Ureter (tissue), 1 donor: Measurements from ENCODE around the gene TBC1D2B. TPM values are rescaled to one million over a fixed set of nuclear protein-coding genes. Genes with fewer than 3 reads are reported as not detected.
A peak's percentile ranks its signal among the peaks of the same experiment; 100 is the strongest.

Source experiments
- DNase-seq: peaks from one replicate; pipeline ENCODE4 v3.0.0-alpha.2; 2020; ENCODE audit warnings: low spot score
- total RNA-seq: library from RNA; stranded (reverse); gene quantifications from one replicate; pipeline ENCODE4 v1.2.4, GENCODE V29; 2023
- donor health status: DM: yes; HTN: yes; CAD: no.

The TBC1D2B gene
- total RNA-seq, 1 donor from 2014 or later: 103 TPM

DNA sequence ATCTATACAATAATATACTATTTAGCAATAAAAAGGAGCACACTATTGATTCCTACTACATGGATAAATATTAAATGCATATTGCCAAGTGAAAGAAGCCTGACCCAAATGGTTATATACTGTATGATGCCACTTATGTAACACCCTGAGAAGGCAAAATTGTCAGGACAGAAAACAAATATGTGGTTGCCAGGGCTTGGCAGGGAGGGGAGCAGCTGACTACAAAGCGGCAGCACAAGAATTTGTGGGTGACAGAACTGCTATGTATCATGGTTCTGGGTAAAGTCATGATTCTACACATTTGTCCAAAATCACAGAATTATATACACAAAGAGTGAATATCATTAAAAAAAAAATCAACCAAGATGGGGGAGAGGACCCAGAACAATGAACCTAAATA, 22.5 kb downstream of the TBC1D2B start:
- DNase-seq: no peak

DNA sequence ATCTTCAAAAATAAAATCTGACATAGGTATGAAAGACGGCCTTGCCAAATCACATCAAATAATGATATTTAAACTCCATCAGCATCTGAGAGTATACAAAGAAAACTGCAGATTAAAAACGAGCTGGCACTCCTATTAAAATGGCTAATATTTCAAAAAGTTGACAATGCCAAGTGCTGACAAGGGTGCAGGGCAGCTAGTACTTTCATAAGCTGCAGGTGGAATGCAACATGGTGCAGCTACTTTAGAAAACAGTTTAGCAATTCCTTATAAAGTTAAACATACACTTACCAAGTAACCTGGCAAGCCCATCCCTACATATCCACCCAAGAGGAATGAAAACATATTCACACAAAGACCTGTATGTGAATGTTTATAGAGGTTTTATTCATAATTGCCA, 23.0 kb downstream of the TBC1D2B start:
- DNase-seq: no peak

GRCh38 chr15:78052545-78052944, 25.0 kb downstream of the TBC1D2B start:
- no peak for DNase-seq

GRCh38 chr15:78052001-78052401, 25.5 kb downstream of the TBC1D2B start:
- no peak for DNase-seq

GRCh38 chr15:78051596-78051995, 25.9 kb downstream of the TBC1D2B start:
- DNase-seq: no peak

DNA sequence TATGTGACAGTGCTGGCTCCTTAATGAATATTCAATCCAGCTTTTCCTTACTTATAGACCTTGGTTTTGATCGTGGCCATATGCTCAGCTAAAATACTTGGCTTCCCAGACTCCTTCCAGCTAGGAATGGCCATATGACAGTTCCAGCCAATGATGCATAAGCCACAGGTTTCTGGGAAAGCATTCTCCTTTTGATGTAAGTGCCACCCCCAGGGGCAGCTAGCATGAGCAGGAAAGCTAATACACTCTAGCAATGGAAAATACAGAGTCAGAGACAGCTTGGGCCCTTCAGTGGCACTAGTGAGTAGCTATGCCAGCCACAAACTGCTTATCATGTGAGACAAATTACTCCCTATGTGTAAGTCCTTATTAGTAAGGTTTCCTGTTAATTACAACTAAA, 26.7 kb downstream of the TBC1D2B start:
- DNase-seq: no peak

GRCh38 chr15:78050441-78050809, 27.1 kb downstream of the TBC1D2B start:
- DNase-seq: no peak

DNA sequence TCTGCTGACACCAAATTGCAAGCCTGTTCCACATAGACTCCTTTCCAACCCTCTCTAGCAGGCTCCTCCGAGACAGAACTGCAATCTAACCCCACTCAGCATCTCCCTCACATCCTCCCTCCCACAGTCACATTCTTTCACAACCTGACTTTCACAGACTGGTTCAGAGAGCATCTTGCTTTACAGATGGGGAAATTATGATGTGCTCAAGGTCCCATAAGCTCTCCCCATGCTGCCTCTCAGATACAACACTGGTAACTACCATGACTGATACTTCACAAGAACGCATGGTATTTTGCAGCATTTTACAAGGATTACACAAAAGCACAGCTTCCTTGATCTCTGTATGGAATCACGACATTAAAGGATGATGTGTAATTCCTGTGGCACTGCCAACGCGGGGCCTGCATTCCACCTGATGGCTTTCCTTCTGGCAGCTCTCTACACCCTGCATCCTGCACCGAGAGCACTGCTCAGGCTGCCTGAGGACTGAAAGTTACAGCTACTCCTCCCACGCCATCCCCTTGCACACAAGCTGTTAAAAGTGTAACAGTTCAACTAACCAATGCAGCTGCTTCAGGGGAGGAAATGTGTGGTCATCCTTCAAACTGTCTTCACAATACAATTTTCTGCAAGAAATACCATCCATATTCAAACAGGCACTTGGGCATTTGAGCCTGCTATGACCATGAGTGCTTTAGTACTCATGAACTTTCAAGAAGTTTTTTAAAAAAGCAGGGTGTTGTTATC, 27.6 kb downstream of the TBC1D2B start:
- DNase-seq: no peak

GRCh38 chr15:78048628-78048920, 28.9 kb downstream of the TBC1D2B start:
- DNase-seq: no peak

- DNase-seq: no peak
Observed at GRCh38 chr15:78047761-78048627, 29.5 kb downstream of the TBC1D2B start.

- no peak for DNase-seq
Observed at GRCh38 chr15:78046796-78047341, 30.6 kb downstream of the TBC1D2B start.

GRCh38 chr15:78045189-78045588, 32.3 kb downstream of the TBC1D2B start:
- DNase-seq: no peak

GRCh38 chr15:78044407-78045155, 32.9 kb downstream of the TBC1D2B start:
- no peak for DNase-seq

- no peak for DNase-seq
Observed at GRCh38 chr15:78041946-78042345, 35.6 kb downstream of the TBC1D2B start.

GRCh38 chr15:78040653-78041244, 36.8 kb downstream of the TBC1D2B start:
- DNase-seq: no peak

DNA sequence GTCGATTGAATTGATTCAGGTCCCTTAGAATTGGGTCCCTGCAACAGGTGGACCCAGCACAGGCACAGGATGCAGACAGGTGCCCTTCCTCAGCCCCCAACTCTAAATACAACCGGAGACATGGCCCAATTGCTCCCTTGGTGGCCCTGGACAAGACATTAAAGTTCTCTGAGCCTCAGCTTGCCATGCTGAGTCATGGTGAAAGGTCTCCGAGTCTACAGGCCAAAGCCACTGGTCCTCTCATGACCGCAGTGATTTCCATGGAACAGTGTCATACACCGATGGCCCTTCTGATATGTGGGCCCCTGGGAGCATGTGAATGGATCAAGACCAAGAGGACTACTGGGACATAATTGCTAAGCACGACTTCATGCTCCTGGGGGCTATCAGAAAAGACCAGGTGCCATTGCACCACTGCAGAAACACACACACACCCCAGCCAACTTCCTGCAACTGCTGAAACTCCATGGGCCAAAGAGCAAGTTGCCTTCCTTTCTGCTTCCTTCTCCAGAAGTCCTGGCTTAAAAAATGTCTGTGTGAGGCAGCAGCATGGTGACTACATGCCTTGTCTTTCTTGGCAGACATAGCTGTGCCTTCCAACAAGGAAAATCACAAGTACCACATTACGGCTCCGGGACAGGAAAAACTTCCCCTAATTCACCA, 38.8 kb downstream of the TBC1D2B start:
- DNase-seq: no peak

DNA sequence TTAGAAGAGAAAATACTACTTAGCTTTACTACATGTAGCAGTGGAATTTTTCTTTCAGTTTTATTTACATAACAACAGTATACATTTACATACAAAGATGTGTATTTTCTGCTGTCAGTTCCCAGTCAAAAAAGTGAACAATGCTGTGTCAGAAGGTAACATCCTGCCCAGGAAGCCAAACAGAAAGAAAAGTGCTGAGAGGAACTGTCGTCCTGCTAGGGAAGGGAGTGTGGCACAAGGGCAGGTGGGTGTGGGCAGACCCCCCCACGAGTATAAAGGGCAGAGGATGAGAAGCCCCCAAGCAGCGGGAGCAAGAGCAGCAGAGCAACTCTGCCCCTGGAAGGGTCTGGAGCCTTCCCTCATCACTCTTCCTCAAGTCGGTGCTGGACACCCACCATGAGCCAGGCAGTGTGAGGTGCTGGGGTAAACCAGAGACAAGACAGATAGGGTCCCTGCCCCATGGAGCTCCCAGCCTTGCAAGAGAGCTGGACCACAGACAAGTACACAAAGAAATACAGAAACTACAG, 39.7 kb downstream of the TBC1D2B start:
- no peak for DNase-seq

GRCh38 chr15:78037328-78037727, 40.2 kb downstream of the TBC1D2B start:
- no peak for DNase-seq

GRCh38 chr15:78035861-78036476, 41.5 kb downstream of the TBC1D2B start:
- DNase-seq: no peak

DNA sequence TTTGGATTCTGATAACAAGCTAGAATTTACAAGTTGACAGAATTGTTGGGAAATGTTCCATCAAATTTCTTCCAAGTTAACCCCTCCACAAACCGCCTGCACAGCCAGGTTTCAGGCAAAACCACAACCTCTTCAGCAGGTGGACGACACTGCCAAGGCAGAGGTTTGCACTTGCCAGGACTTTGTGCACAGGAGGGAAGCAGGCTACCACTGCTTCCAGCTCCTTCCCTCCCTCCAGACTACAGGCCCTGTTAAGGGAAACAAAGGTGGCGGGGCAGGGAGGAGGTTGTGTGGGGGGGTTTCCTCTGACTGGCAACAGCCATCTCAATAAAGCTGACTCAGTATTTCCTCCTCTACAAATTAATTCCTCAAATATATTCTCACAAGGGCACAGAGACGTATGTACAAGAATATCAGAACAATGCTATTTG, 42.2 kb downstream of the TBC1D2B start:
- peak; percentile 61 for DNase-seq
